ENCODE measurements around the gene MYL4.

DNA sequence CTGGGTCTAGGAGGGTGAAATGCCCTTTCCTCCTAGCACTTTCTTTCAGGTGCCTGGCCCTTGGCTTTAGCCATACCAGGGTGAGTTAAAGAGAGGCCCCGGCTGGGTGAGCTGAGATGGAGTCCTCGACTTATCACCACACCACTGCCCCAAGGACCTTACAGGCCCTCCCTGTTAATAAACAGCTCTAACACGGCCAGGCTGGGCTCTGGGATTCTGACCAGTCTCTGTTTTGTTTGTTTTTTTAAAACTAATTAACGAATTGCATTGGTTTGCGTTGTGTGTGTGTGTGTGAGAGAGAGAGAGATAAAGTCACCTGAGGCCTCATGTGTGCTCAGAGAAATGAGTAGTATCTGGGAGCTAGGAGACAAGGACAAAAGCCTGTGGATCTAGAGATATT, 14.3 kb downstream of the MYL4 start:
- TF ChIP-seq CTCF (IDR thresholded peaks at IDR 0.05) (no peak), POLR2A (IDR thresholded peaks at IDR 0.05) (no peak)
